HG03108 (cell line): ENCODE results near the gene CAPRIN2.
A peak's percentile ranks its signal among the peaks of the same experiment; 100 is the strongest.

ENCODE experiments used
- ATAC-seq: cut with Tn5 transposase; IDR thresholded peaks from one replicate; pipeline ENCODE4 v1.9.1; 2021; ENCODE audit warnings: moderate library complexity; ENCODE audit not compliant: unreplicated experiment

Gene CAPRIN2

DNA sequence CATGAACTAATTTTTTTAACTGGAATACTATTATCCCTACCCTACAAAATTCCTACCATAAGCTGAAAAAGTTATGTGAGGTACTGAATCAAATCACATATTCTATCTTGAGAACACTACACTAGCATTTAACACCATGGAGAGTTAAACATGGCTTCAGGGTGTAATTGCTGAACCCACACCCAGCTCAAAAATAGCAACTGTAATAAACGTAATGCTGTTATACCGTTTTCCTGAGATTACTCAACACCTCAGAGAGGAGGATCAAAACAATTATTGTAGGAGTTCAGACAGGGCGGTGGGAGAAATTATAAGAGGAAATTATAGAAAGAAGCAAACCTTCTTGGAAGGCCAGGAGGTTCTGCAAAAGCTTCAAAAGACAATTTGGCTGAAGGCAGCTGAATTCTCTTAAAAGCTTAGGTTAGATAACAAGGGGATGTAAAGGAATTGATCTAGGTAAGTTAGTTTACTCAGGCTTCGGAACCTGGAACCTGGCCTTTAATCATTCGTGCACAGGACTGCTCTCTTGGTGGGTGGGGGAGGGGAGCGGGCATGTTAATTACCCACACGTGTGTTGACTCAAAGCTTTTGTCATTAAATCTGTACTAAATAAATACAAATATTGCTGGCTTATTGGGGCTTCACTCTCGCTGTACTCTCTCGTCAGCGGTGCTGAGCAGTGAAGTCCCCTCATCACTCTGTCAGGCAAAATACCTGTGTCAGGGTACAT lies 47.0 kb downstream of the CAPRIN2 start:
- ATAC-seq, result no peak

DNA sequence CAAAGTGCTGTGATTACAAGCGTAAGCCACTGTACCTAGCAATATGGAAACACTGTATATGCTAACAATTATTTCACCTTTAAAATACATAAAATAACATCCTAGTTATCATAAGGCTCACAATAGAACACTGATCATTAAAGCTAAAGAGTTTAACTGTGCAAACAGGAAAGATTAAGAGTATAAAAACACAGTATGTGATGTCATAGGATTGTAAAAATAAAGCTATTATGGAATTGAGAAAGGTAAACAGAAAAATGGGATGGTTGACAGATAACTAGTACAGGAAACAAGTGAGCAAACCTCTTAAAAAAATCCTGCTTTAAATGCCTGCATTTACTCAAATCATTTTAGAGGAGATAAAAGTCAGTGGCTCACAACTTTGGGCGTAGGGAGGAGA lies 48.3 kb downstream of the CAPRIN2 start:
- no peak for ATAC-seq

DNA sequence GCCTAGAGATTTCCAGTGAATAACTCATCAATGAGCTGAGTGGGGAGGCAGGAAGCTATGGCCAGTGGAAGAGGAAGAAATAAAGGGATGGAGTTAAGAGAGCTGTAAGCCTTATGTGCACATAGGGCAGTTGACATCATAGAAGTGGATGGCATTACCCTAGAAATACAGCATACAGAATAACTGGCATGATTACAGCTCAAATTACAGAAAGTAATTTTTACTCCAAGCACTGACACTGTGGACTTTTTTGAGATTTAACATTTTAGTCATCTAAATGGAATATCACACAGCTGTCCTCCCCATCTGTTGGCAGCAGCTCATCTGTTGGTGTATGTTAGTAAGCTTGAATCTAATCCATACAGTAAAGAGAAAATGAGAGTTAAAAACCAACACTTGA lies 53.7 kb downstream of the CAPRIN2 start:
- no peak for ATAC-seq

DNA sequence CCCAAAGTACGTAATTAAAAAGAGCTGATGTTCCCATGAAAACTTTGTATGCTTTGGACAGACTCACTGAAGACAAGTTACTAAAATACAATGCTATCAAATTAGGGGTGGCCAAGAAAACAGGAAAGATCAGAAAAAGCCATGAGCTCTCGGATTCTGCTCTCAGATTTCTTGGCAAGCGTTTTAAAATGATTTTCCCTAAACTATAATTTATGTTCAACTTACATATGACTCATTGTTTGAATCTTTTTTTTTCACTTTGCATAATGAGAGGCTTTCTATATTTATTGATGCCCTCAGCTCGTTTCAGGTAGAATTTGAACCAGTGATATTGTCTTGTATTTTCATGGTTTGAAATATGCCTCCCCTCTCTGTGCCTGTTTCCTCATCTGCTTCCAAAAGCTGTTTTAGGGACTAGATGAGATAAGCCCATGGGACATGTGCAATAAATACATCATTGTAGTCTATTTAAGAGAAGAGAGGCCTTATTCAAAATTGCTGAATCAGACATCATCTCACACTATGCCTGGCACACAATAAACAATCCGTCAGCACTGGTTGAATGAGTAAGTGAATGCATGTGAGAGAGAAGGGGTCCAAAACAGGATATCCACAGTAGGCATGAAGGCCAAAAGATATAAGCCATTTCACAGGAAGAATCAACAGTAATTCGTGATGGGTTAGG lies 54.4 kb downstream of the CAPRIN2 start:
- no peak for ATAC-seq

DNA sequence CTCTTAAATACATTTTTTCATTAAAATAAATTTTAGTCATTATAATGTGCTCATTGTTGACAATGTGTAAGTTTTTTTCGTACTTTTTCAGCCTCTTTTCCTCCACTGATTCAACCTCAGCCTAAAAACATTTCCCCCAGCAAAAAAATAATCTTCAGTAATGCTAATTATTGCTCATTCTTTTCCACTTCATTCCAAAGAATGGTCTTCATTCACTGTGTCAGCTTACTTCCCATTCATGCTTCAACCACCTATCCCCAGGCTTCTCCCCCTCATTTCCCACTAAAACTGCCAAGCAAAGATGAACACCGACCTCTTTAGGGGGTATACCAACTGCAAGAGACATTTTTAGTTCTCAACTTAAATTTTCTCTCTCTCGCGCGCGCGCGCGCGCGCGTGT lies 56.4 kb downstream of the CAPRIN2 start:
- no peak for ATAC-seq

DNA sequence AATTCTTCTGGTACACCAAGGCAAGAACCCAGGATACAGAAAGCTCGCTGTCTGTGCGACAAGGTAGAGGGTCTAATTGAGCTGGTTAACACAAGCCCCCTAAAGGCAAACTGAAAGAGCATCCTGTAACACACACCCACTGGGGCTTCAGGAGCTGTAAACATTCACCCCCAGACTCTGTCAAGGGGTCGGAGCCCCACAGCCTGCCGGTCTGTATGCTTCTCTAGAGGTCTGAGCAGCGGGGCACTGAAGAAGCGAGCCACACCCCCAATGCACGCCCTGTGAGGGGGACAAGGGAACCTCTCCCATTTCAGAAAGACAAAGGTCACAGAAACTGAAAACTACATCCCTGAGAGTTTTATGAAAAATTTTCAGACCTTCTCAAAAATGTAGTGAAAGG lies 57.8 kb downstream of the CAPRIN2 start:
- ATAC-seq, result no peak

DNA sequence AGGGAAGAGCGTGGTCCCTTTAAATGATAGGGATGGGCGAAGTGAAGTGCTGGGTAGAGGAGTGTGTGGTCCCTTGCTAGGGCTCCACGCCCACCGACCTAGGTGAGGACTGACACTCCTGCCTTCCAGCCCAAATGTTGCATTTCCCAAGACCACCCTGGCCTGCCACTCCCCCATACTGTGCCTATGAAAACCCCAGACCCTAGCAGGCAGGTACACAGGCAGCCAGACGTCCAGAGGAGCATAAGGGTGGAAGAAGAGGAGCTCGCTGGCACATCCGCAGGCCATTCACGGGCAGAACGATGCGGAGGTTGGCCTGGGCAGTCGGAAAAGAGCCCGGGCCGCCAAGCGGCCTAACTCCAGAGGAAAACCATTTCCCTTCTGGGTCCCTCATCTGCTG lies 58.3 kb downstream of the CAPRIN2 start:
- no peak for ATAC-seq

DNA sequence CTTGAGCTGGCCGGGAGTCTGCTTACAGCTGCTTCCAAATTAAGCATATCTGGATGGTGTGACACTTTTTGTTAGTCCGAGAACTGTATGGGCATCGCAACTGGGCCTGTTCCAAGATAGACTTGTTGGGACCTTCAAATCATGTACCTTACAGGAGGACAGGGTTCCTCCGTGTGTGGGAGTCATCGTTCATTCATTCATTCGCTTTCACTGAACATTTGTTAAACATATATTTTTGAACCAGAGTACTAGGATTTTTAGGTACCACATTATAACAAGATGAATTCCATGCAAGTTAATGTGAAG lies 58.7 kb downstream of the CAPRIN2 start:
- no peak for ATAC-seq

DNA sequence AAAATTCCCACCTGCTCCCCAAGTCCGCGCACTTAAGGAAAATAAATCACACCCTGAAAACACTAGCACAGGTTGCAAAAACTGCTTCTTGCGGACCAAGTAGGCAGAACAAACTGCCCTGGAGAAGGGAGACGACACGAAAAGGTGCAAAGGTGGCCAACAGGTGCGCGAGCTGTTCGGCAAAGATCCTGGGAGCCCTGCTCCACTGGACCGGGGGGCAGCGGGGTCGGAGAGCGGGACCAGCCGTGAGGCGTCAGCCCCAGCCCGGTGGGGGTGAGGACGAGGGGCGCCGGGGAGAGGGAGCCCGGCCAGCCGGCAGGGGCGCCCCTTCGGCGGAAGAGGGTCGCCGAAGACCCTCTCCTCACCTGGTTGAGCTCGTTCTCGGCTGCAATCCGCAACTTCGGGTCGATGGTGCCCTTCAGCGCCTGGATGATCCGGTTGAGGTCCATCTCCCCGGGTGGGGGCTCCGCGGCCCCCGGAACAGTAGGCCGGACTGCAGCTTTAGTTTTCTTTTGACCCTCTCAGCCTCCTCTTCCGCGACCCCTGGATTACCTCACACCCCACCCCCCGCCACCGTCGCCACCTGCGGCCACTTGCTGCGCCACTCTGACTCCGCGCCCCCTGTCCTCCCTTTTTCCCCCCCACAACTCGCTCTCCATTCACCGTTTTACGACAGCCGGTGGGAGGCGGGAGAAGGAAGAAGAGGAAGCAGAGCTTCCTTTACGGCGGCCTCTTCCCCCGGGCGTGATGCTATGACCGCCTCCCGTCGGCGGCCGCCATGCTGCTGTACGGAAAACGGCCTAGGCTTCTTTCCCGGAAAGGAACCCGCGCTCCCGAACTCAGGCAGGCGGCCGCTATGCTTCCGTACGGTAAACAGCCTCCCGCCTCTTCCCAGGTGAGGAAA lies 59.3 kb downstream of the CAPRIN2 start, which contains the start of gene IPO8:
Gene IPO8, minus strand, starts transcription at position 671 of the 904 bp plus-strand sequence. Its CDS starts 222 bp downstream, at position 449.
- ATAC-seq, result peak; percentile 82

DNA sequence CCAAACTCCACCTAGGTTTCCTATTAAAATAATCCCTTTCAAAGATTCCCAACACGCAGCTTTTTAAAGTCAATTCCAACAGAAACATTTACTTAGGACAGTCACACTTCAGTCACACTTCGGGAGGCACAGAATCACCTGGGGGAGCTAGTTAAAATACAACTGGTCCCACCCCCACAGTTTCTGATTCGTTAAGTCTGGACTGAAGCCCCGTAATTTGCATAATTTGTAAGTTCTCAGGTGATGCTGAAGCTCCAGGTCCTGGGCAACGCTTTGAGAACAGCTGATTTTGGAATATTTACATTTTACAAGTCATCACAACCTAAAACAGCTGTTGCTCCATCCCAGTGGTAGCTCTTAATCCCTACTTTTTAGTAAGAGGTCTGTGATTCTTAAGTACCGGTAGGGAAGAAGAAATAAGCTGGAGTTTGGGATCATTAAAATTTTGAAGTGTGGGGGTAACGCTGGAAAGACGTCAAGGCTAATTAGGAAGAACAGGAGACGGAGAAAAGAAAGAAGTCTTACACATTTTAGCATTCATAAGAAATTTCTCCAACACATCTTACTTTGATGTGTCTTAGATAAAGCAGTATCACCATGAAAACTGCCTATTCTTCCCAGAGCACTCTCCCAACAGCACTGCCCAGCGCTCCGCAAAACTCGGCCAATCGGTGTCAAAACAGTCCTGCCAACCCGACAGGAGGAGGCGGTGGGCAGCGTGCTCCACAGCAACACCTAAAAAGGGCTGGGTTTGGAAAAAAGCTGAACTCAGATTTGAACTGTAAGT lies 60.1 kb downstream of the CAPRIN2 start:
- ATAC-seq, result peak; percentile 22

DNA sequence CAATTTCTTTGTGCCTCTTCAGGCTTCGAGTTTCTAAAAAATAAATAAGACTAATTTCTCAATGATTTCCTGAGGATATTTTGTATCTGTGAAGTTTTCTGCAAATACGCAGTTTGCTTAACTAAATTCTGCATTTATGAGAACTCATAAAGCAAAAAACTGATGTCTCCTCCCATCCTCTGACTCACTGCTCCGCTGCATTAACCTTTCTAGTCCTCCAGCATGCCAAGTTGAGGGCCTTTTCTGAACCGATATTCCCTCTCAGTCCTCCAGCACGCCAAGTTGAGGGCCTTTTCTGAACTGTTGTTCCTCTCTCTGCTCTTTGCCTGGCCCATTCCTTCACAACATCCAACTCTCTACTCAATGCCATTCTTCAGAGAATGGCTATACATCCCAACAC lies 62.3 kb downstream of the CAPRIN2 start:
- no peak for ATAC-seq

DNA sequence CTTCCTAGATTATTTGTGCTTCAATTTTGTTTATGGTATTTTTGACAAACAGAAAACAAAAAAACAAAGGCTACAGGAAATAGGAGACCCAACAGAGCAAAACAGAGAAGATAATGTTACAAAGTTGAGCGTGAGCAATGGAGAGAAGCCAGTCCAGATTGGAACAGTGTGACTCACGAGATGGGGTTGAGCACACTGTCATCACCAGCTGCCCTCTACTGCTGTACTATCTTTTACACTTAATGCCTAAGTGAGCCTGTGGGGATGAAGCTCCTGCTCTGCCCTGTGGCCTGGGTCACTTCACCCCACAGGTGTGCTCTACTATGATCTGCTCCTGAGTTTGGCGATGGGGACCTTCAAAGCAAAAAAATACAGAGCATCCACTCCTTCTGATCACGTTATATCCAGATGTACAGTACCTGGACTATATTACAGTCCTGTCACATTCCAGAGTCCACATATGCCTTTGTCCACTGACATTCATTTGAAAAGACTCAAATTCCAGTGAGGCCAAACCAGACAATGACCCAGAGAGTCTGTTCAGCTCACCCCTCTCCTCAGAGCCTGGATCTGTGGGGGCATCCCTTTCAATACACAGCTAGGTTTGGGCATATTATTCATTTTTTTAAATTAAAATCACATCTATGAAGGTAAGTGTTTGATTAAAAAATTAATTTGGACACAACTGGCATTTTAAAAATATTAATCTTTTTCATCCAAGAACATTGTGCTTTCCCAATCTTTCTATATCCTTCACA lies 63.5 kb downstream of the CAPRIN2 start:
- no peak for ATAC-seq

DNA sequence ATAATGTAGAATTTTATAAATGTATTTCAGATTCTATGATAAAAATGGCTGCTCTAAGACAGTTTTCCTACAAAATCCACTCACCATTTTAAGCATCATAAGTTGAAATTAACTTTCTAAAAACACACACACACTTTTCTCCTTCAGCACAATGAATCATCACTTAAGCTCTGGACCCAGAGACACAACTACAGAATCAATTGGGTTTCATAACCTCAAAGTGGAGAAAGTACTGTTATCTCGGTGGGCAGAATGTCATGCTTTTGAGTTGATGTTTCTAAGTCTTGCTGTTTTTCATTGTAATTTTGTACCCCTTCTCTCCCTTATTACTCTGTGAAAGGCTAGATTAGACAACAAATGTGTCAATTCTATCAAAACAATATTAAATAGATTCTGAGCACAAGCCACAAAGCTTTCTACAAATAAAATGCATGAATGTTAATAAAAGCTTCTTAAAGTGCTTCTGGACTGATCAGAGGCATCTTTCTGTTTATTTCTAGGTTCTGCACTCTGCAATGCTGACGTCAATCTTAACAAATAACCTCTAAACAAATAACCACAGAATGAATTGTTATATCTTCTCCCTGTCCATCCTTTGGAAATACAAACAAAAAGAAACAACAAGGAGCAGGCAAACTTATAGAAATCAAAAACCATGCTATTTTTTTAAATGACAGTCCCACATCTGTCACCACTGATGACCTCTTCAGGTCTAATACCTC lies 67.3 kb downstream of the CAPRIN2 start:
- no peak for ATAC-seq

DNA sequence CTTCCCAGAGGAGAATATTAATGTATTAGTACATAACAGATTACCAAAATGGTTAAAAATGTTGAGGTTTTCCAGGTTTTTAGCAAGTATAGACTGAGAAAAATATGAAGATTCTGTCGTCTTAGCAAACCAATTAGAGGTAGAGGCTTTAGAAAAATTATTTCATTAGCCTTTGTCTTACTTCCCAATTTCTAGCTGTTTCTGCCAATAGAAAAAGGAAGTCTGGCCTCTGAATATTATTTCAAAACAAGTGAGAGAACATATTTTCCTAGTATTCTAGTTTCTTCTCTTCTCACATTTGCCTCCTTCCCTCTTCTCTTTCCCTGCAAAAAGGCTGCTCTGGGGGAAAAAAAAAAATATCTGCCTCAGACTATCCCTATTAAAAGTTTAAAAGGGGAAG lies 75.5 kb downstream of the CAPRIN2 start:
- no peak for ATAC-seq

DNA sequence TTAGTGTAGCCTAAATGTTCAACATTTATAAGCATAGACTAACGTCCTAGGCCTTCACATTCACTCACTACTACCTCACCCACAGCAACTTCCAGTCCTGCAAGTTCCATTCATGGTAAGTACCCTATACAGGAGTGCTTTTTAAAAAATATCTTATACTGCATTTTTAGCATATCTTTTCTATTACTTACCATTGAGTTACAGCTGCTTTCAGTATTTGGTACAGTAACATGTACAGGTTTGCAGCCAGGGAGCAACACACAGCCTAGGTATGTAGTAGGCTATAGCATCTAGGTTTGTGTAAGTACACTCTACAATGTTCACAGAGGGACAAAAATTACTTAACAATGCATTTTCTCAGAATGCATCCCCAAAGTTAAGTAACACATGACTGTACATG lies 76.5 kb downstream of the CAPRIN2 start:
- no peak for ATAC-seq

DNA sequence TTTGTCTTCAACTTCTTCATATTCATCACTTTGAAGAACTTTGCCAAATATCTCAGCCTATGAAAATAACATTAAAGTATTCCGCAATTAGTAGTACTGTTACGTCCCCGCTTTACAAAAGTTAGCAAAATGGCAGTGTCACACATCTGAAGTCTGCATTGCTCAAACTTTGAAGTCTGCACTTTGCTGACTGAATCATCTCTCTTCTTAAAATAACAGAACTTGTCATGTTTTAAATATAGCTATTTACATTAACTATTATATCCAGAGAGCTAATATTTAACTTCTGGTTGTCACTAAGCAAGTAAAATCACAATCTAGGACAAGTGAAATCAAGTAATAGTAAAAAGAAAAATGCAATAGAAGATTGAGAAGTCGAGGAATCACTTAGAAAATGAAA lies 93.5 kb downstream of the CAPRIN2 start:
- ATAC-seq, result no peak
